RKO (cell line): Measurements from ENCODE around the gene SPON1.
A peak's percentile ranks its signal among the peaks of the same experiment; 100 is the strongest.
"Not testable (repeated sequence)": the region's sequence is repeated elsewhere in the genome, so short reads cannot be mapped to it uniquely, and the experiment has no call there.

Experiments
- DNase-seq: peaks from one replicate; pipeline ENCODE4 v3.0.0-alpha.2; 2016; ENCODE audit warnings: low spot score

SPON1 gene

GRCh38 chr11:14248580-14248981 lies 286.1 kb downstream of the SPON1 start:
- DNase-seq, result no peak

- peak; percentile 56 for DNase-seq
Measured at GRCh38 chr11:14249121-14249963, 286.8 kb downstream of the SPON1 start.

GRCh38 chr11:14251754-14252153 lies 289.2 kb downstream of the SPON1 start:
- DNase-seq, result no peak

- DNase-seq, result not testable (repeated sequence)
Measured at GRCh38 chr11:14252501-14252900, 290.0 kb downstream of the SPON1 start.

- DNase-seq, result no peak
Measured at GRCh38 chr11:14253421-14253820, 290.9 kb downstream of the SPON1 start.

- DNase-seq, result no peak
Measured at GRCh38 chr11:14253840-14254239, 291.3 kb downstream of the SPON1 start.

- DNase-seq, result no peak
Measured at GRCh38 chr11:14254533-14255237, 292.2 kb downstream of the SPON1 start.

GRCh38 chr11:14255238-14255534 lies 292.7 kb downstream of the SPON1 start:
- DNase-seq, result no peak

- DNase-seq, result peak; percentile 84
Measured at GRCh38 chr11:14258221-14258935, 295.9 kb downstream of the SPON1 start.

- DNase-seq, result no peak
Measured at GRCh38 chr11:14259186-14259784, 296.8 kb downstream of the SPON1 start.

- DNase-seq, result no peak
Measured at GRCh38 chr11:14259878-14260277, 297.4 kb downstream of the SPON1 start.

- DNase-seq, result no peak
Measured at GRCh38 chr11:14261066-14261465, 298.5 kb downstream of the SPON1 start.

- no peak for DNase-seq
Measured at GRCh38 chr11:14262271-14262846, 299.8 kb downstream of the SPON1 start.

- DNase-seq, result no peak
Measured at GRCh38 chr11:14264966-14265365, 302.4 kb downstream of the SPON1 start.

- no peak for DNase-seq
Measured at GRCh38 chr11:14266622-14267021, 304.1 kb downstream of the SPON1 start.

- no peak for DNase-seq
Measured at GRCh38 chr11:14267861-14268635, 305.5 kb downstream of the SPON1 start.

- DNase-seq, result no peak
Measured at GRCh38 chr11:14269692-14270573, 307.4 kb downstream of the SPON1 start.

GRCh38 chr11:14270690-14271542 lies 308.4 kb downstream of the SPON1 start:
- DNase-seq, result no peak

- DNase-seq, result no peak
Measured at GRCh38 chr11:14273895-14274294, 311.4 kb downstream of the SPON1 start.
